H1 (cell line): ENCODE results near the gene MGME1. TPM values are rescaled to one million over a fixed set of nuclear protein-coding genes. Genes with fewer than 3 reads are reported as not detected.

Source experiments
- CTCF ChIA-PET: fragments of 300-600 bp; sonication (Branson Sonifier 250); formaldehyde crosslinking; loops from one replicate; lab custom pipeline; 2021; ENCODE audit not compliant: partially characterized antibody; lab: Charles Lee
- POLR2A ChIA-PET: fragments of 300-600 bp; sonication (Branson Sonifier 250); formaldehyde crosslinking; loops from one replicate; lab custom pipeline; 2021; ENCODE audit warnings: inconsistent platforms; ENCODE audit not compliant: partially characterized antibody; lab: Charles Lee
- DNase-seq, 2 experiments: peaks; one replicate each; pipeline versions ENCODE4 v3.0.0 to v3.0.0-alpha.2; 2010 to 2022; ENCODE audit warnings: low spot score in 2 of 2, low read depth in 1 of 2, mixed read lengths in 1 of 2
- FAIRE-seq: peaks from 2 replicates; lab custom pipeline; 2011; peaks lifted over from hg19 to GRCh38; lab: Jason Lieb, UNC
- H2AFZ ChIP-seq: 2 replicates; pipeline ENCODE4 v1.8.1; 2012; ENCODE audit warnings: low read length, inconsistent platforms
- H2AK5ac ChIP-seq: 2 replicates; pipeline ENCODE4 v1.6.1; 2013; ENCODE audit warnings: low read depth, low read length
- H2BK120ac ChIP-seq: replicated peaks from 2 replicates; pipeline ENCODE3; 2013; ENCODE audit warnings: low read depth, low read length, inconsistent platforms
- H2BK12ac ChIP-seq: 2 replicates; pipeline ENCODE4 v1.6.1; 2013; ENCODE audit warnings: low read depth, low read length
- H2BK15ac ChIP-seq: 2 replicates; pipeline ENCODE4 v1.6.1; 2013; ENCODE audit warnings: low read length
- H2BK20ac ChIP-seq: 2 replicates; pipeline ENCODE4 v1.6.1; 2013; ENCODE audit warnings: low read length
- H2BK5ac ChIP-seq: 2 replicates; pipeline ENCODE4 v1.6.1; 2013; ENCODE audit warnings: low read depth, low read length
- H3K14ac ChIP-seq: 2 replicates; pipeline ENCODE4 v1.6.1; 2013; ENCODE audit warnings: inconsistent platforms; ENCODE audit not compliant: insufficient read length
- H3K18ac ChIP-seq: 2 replicates; pipeline ENCODE4 v1.6.1; 2013; ENCODE audit warnings: low read length; ENCODE audit errors: extremely low read depth
- H3K23ac ChIP-seq: 2 replicates; pipeline ENCODE4 v1.6.1; 2013; ENCODE audit warnings: inconsistent platforms; ENCODE audit not compliant: insufficient read length
- H3K23me2 ChIP-seq: 2 replicates; pipeline ENCODE4 v1.6.1; 2013; ENCODE audit warnings: low read depth, low read length
- H3K27ac ChIP-seq: 2 replicates; pipeline ENCODE4 v1.6.1; 2011; ENCODE audit warnings: low read depth, low read length, inconsistent platforms
- H3K27me3 ChIP-seq, 4 experiments: replicated peaks in 1 of 4; 1 replicate in 1 of 4; 2 replicates in 3 of 4; pipeline versions ENCODE4 v1.6.1 to v1.8.1; 2011 to 2013; ENCODE audit warnings: low read length in 3 of 4, mild to moderate bottlenecking in 3 of 4, inconsistent platforms in 2 of 4, mixed read lengths in 2 of 4, moderate library complexity in 1 of 4; ENCODE audit not compliant: control insufficient read depth in 3 of 4, insufficient read depth in 3 of 4; ENCODE audit errors: extremely low read depth in 1 of 4
- H3K36me3 ChIP-seq, 4 experiments: 2 replicates each; pipeline versions ENCODE4 v1.6.1 to v1.8.1; 2011 to 2013; ENCODE audit warnings: mild to moderate bottlenecking in 4 of 4, low read length in 3 of 4, moderate library complexity in 2 of 4, control low read depth in 1 of 4, inconsistent platforms in 1 of 4; ENCODE audit not compliant: insufficient read depth in 4 of 4, control insufficient read depth in 2 of 4
- H3K4ac ChIP-seq: replicated peaks from 2 replicates; pipeline ENCODE3; 2013; ENCODE audit warnings: low read length, low read depth, mixed read lengths, inconsistent platforms; ENCODE audit not compliant: insufficient read length
- H3K4me1 ChIP-seq, 4 experiments: replicated peaks in 1 of 4; 1 replicate in 1 of 4; 2 replicates in 3 of 4; pipeline versions ENCODE4 v1.6.1 to v1.8.1; 2011 to 2013; ENCODE audit warnings: low read length in 3 of 4, inconsistent platforms in 2 of 4, mixed read lengths in 1 of 4; ENCODE audit not compliant: insufficient read depth in 4 of 4, control insufficient read depth in 3 of 4
- H3K4me2 ChIP-seq, 2 experiments: 2 replicates each; pipeline versions ENCODE4 v1.6.1 to v1.8.1; 2011 to 2013; ENCODE audit warnings: low read depth in 2 of 2, low read length in 2 of 2, control low read depth in 1 of 2, inconsistent platforms in 1 of 2, mild to moderate bottlenecking in 1 of 2; ENCODE audit not compliant: insufficient read depth in 1 of 2
- H3K4me3 ChIP-seq, 4 experiments: fragments of 200-600, 300-600 bp in 1 of 4; sonication (generic), shearing (Covaris generic), sonication (Bioruptor Twin) in 1 of 4; 2 replicates each; pipeline versions ENCODE4 v1.5.1 to v1.8.1; 2011 to 2016; ENCODE audit warnings: low read length in 4 of 4, low read depth in 3 of 4, control low read depth in 2 of 4, inconsistent platforms in 2 of 4, mild to moderate bottlenecking in 2 of 4, mixed read lengths in 1 of 4, moderate library complexity in 1 of 4; ENCODE audit not compliant: insufficient read depth in 2 of 4; ENCODE audit errors: extremely low read depth in 1 of 4
- H3K56ac ChIP-seq: replicated peaks from 2 replicates; pipeline ENCODE3; 2013; ENCODE audit warnings: low read depth, mild to moderate bottlenecking, mixed read lengths, low read length, inconsistent platforms; ENCODE audit not compliant: insufficient read length
- H3K79me1 ChIP-seq: 2 replicates; pipeline ENCODE4 v1.6.1; 2013; ENCODE audit warnings: low read depth, low read length, control low read depth
- H3K79me2 ChIP-seq, 2 experiments: 2 replicates each; pipeline versions ENCODE4 v1.6.1 to v1.8.1; 2012 to 2013; ENCODE audit warnings: low read length in 2 of 2, mild to moderate bottlenecking in 2 of 2, inconsistent platforms in 1 of 2; ENCODE audit not compliant: insufficient read depth in 2 of 2, control insufficient read depth in 1 of 2
- H3K9ac ChIP-seq, 4 experiments: replicated peaks in 1 of 4; 1 replicate in 1 of 4; 2 replicates in 3 of 4; pipeline versions ENCODE4 v1.6.1 to v1.8.1; 2011 to 2013; ENCODE audit warnings: low read depth in 3 of 4, low read length in 3 of 4, control low read depth in 2 of 4, mild to moderate bottlenecking in 2 of 4, moderate library complexity in 2 of 4, inconsistent platforms in 1 of 4; ENCODE audit errors: extremely low read depth in 1 of 4
- H3K9me3 ChIP-seq, 2 experiments: 2 replicates each; pipeline versions ENCODE4 v1.6.1 to v1.8.1; 2012 to 2013; ENCODE audit warnings: mild to moderate bottlenecking in 2 of 2, moderate library complexity in 2 of 2, control low read depth in 1 of 2, inconsistent platforms in 1 of 2, low read depth in 1 of 2, low read length in 1 of 2, mixed read lengths in 1 of 2; ENCODE audit not compliant: insufficient read depth in 2 of 2
- H4K20me1 ChIP-seq, 2 experiments: replicated peaks in 1 of 2; 2 replicates each; pipeline versions ENCODE3 to v1.8.1; 2011 to 2013; ENCODE audit warnings: inconsistent platforms in 2 of 2, low read length in 2 of 2, mild to moderate bottlenecking in 1 of 2; ENCODE audit not compliant: insufficient read depth in 2 of 2, control insufficient read depth in 1 of 2
- H4K5ac ChIP-seq: 2 replicates; pipeline ENCODE4 v1.6.1; 2013; ENCODE audit warnings: low read length, low read depth, mixed read lengths, inconsistent platforms; ENCODE audit not compliant: insufficient read length
- H4K8ac ChIP-seq: 2 replicates; pipeline ENCODE4 v1.8.0; 2013; ENCODE audit warnings: mild to moderate bottlenecking, moderate library complexity, low read length, inconsistent platforms; ENCODE audit not compliant: insufficient read depth; ENCODE audit errors: extremely low read depth
- H4K91ac ChIP-seq: replicated peaks from 2 replicates; pipeline ENCODE3; 2013; ENCODE audit warnings: low read length, mixed read lengths, inconsistent platforms; ENCODE audit not compliant: insufficient read length
- KDM1A ChIP-seq: fragments of 200-600, 300-600 bp; sonication (generic); IDR thresholded peaks from 2 replicates; pipeline ENCODE4 v1.7.1; 2016; ENCODE audit warnings: mild to moderate bottlenecking, low read length, borderline replicate concordance
- NRF1 ChIP-seq: IDR thresholded peaks from 2 replicates; pipeline ENCODE4 v1.6.1; 2011; ENCODE audit warnings: mild to moderate bottlenecking, low read depth, low read length, improper control_type of control experiment
- WGBS, 2 experiments: shearing (Covaris generic) in 1 of 2; methylation state at CpG; one replicate each; pipeline versions ENCODE4 v1.1.6 to v1.1.7; 2013 to 2015; ENCODE audit warnings: low lambda C conversion rate in 2 of 2, mixed read lengths in 2 of 2, inconsistent platforms in 1 of 2, low coverage in 1 of 2, missing lambda C conversion rate in 1 of 2; ENCODE audit not compliant: insufficient replicate concordance in 2 of 2, insufficient coverage in 1 of 2, insufficient read length in 1 of 2; ENCODE audit errors: extremely low coverage in 1 of 2, missing lambda C conversion rate in 1 of 2; 5-methylcytosine and 5-hydroxymethylcytosine counted together
- polyA plus RNA-seq, 7 experiments: library from polyadenylated mRNA; depleted of rRNA in 3 of 7; stranded (reverse) in 5 of 7; unstranded in 2 of 7; fragments of >200 nt in 5 of 7; fragments of 200-250 nt in 2 of 7; gene quantifications; 1 replicate in 5 of 7; 2 replicates in 1 of 7; 4 replicates in 1 of 7; pipeline versions ENCODE4 v1.2.1 to v1.2.3, GENCODE V29; 2011 to 2013; ENCODE audit warnings: missing spikeins in 2 of 7, mixed read lengths in 2 of 7
- total RNA-seq: library from RNA; stranded (reverse); fragmentation: NEBNext Ultra II Directional; extraction: Animal tissue kit (Norgen Biotek cat#: 25700); gene quantifications from 2 replicates; pipeline ENCODE4 v1.2.1, GENCODE V29; 2021

MGME1 gene
- total and polyA plus RNA-seq, 2 of the 8 experiments (the other 6 are each of a cell fraction or from before 2014, with no cell fraction given), result 27.7 to 59.0 TPM

DNA sequence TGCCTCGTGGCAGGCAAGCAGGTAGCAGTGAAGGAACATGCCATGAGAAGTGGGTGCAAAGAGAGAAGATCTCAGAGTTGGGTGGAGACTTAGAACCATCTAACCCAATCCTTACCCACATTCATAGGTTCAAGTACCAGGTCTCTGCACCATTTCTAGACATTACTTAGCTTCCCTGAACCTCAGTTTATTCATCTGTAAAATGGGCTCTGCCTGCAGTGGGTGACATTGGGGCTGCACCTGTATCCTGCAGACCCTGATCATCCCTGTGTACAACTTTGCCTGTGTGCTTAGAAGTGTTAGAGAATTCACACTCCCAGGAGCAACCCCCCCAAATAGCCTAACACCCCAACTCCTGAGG is 42.9 kb upstream of the MGME1 start:
- no peaks in the 10 kb centered on the region for H3K79me2 ChIP-seq
- 93% methylated on average over 1 of the region's 1 CpG; no CpG with 5 or more reads in 1 of the 2 experiments for WGBS, 2 experiments
- H3K4ac ChIP-seq, result no peak overlapping the region
- DNase-seq (no peak), FAIRE-seq (no peak)
- no peak overlapping the region for H3K27ac ChIP-seq
- no peak overlapping the region for H3K4me3 ChIP-seq
- no peak overlapping the region for H2BK5ac ChIP-seq
- H2AK5ac ChIP-seq, result no peak overlapping the region
- H4K91ac ChIP-seq, result no peak overlapping the region
- no peak overlapping the region for H4K5ac ChIP-seq
- ChIA-PET CTCF (interaction anchor here (1.4 to 1.5 kb wide), 2 partner anchors 8 to 16 kb away, joined by 3 read pairs; no protein-coding TSS in a partner anchor), POLR2A (no interaction called here)
- no peak overlapping the region for H3K4me2 ChIP-seq
- no peak overlapping the region for H3K56ac ChIP-seq
- no peak overlapping the region for H3K23ac ChIP-seq
- peaks cover 0 to 9% (median 4%) of the 10 kb centered on the region in 4 experiments; a peak in 4 of 7 replicates for H3K4me1 ChIP-seq
- H3K18ac ChIP-seq, result no peak overlapping the region
- H3K27me3 ChIP-seq, result no peaks in the 10 kb centered on the region
- H2BK12ac ChIP-seq, result no peak overlapping the region
- H2BK15ac ChIP-seq, result no peak overlapping the region
- H2BK20ac ChIP-seq, result no peak overlapping the region
- H3K36me3 ChIP-seq, result no peaks in the 10 kb centered on the region
- no peak overlapping the region for H3K14ac ChIP-seq
- no peaks in the 10 kb centered on the region for H3K79me1 ChIP-seq
- H3K9ac ChIP-seq, result no peak overlapping the region
- peaks cover 0 to 2% of the 10 kb centered on the region in 2 experiments for H4K20me1 ChIP-seq
- no peak overlapping the region for H2BK120ac ChIP-seq
- H4K8ac ChIP-seq, result no peak overlapping the region
- TF ChIP-seq NRF1, result no peak
- peak; percentile 39; the same call in 1 of the 2 replicates for TF ChIP-seq KDM1A
- no peaks in the 10 kb centered on the region for H3K9me3 ChIP-seq
- no peaks in the 10 kb centered on the region for H3K23me2 ChIP-seq
- no peak overlapping the region for H2AFZ ChIP-seq
